GM12891 (cell line): ENCODE measurements around the gene GAPDHS.

Experiments used
- POLR2A ChIP-seq: IDR thresholded peaks from 2 replicates; pipeline ENCODE4 v1.6.1; 2011; ENCODE audit warnings: low read depth, low read length, control low read depth
- TAF1 ChIP-seq: IDR thresholded peaks from 2 replicates; pipeline ENCODE4 v1.6.1; 2011; ENCODE audit warnings: low read depth, low read length, control low read depth

DNA sequence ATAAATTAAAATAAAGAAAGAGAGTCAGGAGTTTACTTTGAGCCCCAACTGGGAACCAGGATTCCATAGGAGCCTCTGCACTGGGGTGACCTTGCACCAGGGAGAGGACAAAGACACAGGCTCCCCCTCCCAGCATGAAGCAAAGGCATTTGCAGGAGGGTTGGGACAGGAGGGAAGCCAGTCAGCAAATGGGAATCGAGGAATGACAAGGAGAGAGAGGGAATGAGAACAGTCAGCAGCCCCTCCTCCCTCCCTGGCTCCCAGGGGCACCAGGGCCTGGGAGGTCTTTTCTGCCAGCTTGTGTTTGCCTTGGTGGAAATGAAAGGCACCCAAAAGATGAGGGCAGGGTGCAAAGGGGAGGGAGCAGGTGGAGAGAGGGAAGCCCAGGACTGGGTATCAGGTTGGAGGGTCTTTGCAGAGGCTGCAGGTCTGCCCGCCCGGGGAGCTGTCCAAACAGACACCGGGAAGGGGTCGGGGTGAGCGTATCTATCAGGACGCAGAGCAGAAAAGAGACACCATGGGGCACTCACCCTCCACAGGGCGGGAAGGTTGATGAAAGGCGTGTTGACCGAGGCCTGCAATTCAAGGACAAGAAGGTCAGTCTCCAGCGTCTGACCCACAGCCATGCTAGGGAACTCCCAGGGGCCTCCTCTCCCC, 8.9 kb upstream of the GAPDHS start:
- TF ChIP-seq TAF1 (no peak), POLR2A (no peak)
